ENCODE measurements around the gene ZNF804B. TPM values are rescaled to one million over a fixed set of nuclear protein-coding genes. Genes with fewer than 3 reads are reported as not detected.

The ZNF804B gene
- total RNA-seq, 1 experiment from 2014 or later, result not detected

DNA sequence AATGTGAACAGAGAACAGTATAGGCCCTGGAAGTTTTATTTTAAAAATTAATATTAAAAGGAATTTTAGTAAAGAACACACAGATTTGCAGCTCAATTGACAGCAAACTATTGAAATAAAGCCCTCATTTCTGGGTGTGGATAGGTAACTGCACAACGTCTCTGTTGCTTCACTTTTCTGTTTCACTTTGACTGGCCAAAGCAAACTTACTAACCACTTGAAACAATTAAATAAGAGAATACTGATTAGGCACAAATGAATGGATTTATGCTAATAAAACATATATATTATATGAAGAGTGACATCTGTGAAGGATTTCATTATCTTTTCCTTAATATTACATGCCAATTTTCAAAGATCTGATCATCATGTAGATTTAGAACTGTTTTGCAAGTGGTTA, 11.9 kb downstream of the ZNF804B start:
- Mint-ChIP-seq H3K4me3 (no peak overlapping the region), H3K27me3 (ENCODE audit: low read depth) (no peaks in the 10 kb centered on the region), H3K4me1 (no peaks in the 10 kb centered on the region), H3K36me3 (ENCODE audit: insufficient read depth in 1 of 3, low read depth in 3 of 3) (no peaks in the 10 kb centered on the region), H3K27ac (no peak overlapping the region), H3K9me3 (no peaks in the 10 kb centered on the region)
- Histone ChIP-seq H4K91ac (ENCODE audit: insufficient read length, low read depth, low read length) (no peak overlapping the region), H3K23ac (ENCODE audit: insufficient read length, low read depth, low read length) (no peak overlapping the region), H2BK20ac (ENCODE audit: low read depth, low read length, poor library complexity, severe bottlenecking) (no peak overlapping the region), H2BK5ac (ENCODE audit: insufficient read length, low read length) (no peak overlapping the region), H3K9me3 (ENCODE audit: control insufficient read depth, low read depth, low read length) (no peaks in the 10 kb centered on the region), H3T11ph (ENCODE audit: low read length) (no peak overlapping the region), H3K79me2 (ENCODE audit: insufficient read depth, low read length) (no peaks in the 10 kb centered on the region), H4K8ac (replicated peaks; ENCODE audit: insufficient read length, low read depth, low read length) (no peak overlapping the region), H3K56ac (ENCODE audit: insufficient read length, low read depth, low read length) (no peak overlapping the region), H2BK120ac (ENCODE audit: low read depth, low read length, poor library complexity, severe bottlenecking) (no peak overlapping the region), H3K27me3 (ENCODE audit: insufficient read depth, low read length) (no peaks in the 10 kb centered on the region), H3K79me1 (ENCODE audit: insufficient read depth, low read depth, low read length, poor library complexity, severe bottlenecking) (no peaks in the 10 kb centered on the region), H3K4me2 (ENCODE audit: insufficient read depth, insufficient read length, low read length) (no peak overlapping the region), H3K9ac (ENCODE audit: extremely low read depth, insufficient read length, low read length) (no peak overlapping the region), H2BK12ac (ENCODE audit: insufficient read length, low read depth, low read length) (no peak overlapping the region), H3K27ac (ENCODE audit: insufficient read length, low read depth, low read length) (no peak overlapping the region), H2AK5ac (ENCODE audit: insufficient read length, low read length) (no peak overlapping the region), H4K5ac (ENCODE audit: insufficient read length, low read depth, low read length) (no peak overlapping the region), H2BK15ac (ENCODE audit: low read depth, low read length) (no peak overlapping the region), H4K20me1 (ENCODE audit: control insufficient read depth, insufficient read depth, insufficient read length) (no peaks in the 10 kb centered on the region), H3K18ac (ENCODE audit: insufficient read length, low read depth, low read length) (no peak overlapping the region), H3K23me2 (ENCODE audit: insufficient read length, low read depth, low read length, poor library complexity, severe bottlenecking) (no peaks in the 10 kb centered on the region), H2AFZ (ENCODE audit: low read length) (no peak overlapping the region), H3K14ac (ENCODE audit: insufficient read depth, low read length) (no peak overlapping the region), H3K4ac (ENCODE audit: low read depth, low read length) (no peak overlapping the region), H3K4me1 (ENCODE audit: insufficient read depth, low read length) (no peaks in the 10 kb centered on the region)
- WGBS (ENCODE audit: extremely low coverage, insufficient read length, low lambda C conversion rate), result no CpG with 5 or more reads among the region's 1 CpG
- DNase-seq, result no peak
- TF ChIP-seq, protein P1, sequence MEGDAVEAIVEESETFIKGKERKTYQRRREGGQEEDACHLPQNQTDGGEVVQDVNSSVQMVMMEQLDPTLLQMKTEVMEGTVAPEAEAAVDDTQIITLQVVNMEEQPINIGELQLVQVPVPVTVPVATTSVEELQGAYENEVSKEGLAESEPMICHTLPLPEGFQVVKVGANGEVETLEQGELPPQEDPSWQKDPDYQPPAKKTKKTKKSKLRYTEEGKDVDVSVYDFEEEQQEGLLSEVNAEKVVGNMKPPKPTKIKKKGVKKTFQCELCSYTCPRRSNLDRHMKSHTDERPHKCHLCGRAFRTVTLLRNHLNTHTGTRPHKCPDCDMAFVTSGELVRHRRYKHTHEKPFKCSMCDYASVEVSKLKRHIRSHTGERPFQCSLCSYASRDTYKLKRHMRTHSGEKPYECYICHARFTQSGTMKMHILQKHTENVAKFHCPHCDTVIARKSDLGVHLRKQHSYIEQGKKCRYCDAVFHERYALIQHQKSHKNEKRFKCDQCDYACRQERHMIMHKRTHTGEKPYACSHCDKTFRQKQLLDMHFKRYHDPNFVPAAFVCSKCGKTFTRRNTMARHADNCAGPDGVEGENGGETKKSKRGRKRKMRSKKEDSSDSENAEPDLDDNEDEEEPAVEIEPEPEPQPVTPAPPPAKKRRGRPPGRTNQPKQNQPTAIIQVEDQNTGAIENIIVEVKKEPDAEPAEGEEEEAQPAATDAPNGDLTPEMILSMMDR (conservative IDR thresholded peaks at IDR 0.05), result no peak

Data from H9 (cell line).